HPDE6-E6E7 (cell line): ENCODE data around the gene SRPK1.
"Not testable (repeated sequence)": the region's sequence is repeated elsewhere in the genome, so short reads cannot be mapped to it uniquely, and the experiment has no call there.

Experiments
- DNase-seq: peaks from one replicate; pipeline ENCODE4 v3.0.0; 2011; ENCODE audit warnings: missing footprints; ENCODE audit errors: extremely low spot score

SRPK1 gene

DNA sequence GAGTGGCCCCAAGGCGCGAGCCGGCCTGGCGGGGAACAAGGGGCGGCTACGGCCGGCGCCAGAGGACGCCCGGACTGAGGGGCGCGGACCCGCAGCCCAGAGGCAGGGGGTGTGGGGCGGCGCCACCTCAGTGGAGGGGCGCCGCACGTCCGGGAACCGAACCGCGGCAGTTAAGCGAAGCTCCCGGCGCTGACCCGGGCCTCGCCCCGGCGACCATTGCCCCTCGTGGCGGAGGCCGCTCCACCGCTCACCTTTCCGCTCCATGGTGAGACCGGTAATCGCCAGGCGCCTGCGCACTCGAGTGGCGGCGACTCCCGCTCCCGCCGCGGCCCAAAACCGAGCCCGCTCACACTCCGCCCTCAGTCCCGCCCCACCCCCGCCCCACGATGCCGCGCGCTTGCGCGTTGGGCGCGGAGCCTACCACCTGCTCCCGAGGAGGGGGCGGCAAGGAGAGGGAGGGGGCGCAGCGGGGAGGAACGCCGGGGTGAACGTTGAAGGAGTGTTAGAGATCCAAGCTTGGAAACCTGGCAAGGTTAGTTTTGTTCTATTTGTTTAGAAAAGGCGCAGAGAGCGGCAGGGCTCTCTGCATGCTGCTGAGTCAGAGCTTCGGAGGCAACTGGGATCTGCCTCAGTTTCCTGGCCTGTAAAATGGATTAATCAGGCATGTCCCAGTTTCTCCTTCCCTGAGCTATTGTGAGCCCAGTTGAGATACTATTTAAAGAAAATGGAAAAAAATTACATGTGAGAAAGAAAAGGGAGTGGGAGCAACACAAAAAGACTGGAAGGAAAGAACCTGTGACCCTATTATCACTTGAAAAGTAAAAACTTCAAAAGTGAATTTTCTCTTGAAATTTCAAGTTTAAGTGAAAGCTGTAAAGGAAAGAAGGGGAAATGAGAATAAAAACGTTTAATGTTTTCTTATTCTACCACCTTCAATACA, at the start of gene SRPK1:
SRPK1 (minus strand) TSS at position 306 of the 940 bp plus-strand sequence; CDS start at position 264, 42 bp downstream.
- peak; percentile 93 for DNase-seq

DNA sequence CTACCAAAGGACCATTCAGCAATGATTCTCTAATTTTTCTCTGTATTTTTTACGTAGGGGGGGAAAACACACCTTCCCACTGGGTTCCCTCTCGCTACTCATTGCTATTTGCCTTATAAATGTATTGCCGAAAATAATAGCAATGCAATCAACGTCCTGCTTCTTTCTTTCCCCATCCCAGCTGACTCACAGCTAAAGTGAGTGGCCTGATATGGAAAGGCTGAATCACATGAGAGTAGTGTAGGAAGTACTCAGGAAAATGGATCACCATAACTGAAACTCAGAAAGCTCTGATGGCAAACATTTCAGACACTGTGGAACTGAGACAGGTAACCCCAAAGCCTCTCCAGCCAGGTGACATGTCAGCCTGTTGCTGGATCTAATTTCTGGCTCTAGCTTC, 49.3 kb upstream of the SRPK1 start:
- DNase-seq: peak; percentile 81

DNA sequence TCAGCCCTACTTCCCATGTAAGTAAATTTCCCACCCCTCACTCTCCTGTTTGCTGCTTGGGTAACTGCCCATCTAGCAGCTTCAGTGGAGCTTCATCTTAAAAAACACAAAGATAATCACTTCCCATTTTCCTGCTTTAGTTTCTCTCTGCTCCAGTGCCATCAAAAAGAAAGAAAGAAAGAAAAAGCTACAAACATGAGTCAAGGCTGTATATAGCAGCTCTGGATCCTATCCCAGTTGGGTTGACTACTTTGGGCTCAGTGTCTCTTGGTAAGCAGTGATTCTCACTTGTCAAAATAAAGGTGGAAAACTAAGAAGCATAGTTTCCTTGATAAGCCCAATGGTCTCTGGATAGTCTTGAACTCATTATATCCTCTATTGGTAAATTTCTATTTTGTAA, 48.7 kb upstream of the SRPK1 start:
- no peak for DNase-seq

DNA sequence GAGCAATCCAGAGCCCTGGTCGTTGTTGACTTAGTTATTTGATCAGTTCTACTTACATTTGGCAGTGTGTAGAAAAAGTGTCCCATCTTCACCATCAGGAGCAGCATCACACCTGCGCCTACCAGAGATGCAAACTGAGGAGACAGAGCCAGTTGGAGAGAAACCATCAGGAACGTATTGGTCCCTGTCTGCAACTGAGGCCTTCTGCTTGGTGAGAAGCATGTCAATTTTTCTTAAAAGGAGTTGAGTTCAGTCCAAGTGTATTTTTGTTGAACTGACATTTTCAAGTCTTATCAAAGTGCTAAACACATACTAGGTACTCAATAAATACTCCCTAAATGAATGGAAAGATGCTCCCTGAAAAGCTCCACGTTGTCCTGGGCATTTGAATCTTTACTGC, 47.9 kb upstream of the SRPK1 start:
- DNase-seq: no peak

DNA sequence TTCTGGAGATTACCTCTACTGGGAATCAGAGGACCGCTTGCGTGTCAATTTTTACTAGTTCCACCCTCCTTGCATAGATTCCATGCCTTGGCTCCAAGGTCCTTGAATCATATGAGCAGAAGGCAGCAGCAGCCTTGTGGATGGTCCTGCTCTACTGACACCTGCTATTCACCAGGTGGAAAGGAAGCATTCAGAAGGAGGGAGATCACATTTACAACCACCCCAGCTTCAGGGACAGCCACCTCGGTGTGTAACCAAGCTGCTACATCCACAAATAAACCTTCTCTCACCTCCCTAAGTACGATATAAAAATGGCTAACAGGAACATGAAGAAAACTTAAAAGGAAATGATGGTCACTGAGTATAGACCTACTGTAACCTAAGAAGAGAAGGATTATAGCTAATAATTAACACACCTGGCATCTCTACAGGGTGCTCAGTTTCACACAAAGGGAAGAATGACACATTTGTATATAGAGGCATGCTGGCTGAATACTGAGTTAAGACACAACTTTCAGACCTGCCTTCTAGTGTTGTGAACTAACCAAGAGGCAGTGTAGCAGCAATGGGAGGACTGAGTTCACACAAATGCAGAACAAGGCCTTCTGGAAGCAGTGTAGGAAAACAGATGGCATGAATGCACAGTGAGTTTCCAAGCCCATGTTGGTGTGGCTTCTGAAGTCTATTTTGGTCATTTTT, 46.3 kb upstream of the SRPK1 start:
- no peak for DNase-seq

DNA sequence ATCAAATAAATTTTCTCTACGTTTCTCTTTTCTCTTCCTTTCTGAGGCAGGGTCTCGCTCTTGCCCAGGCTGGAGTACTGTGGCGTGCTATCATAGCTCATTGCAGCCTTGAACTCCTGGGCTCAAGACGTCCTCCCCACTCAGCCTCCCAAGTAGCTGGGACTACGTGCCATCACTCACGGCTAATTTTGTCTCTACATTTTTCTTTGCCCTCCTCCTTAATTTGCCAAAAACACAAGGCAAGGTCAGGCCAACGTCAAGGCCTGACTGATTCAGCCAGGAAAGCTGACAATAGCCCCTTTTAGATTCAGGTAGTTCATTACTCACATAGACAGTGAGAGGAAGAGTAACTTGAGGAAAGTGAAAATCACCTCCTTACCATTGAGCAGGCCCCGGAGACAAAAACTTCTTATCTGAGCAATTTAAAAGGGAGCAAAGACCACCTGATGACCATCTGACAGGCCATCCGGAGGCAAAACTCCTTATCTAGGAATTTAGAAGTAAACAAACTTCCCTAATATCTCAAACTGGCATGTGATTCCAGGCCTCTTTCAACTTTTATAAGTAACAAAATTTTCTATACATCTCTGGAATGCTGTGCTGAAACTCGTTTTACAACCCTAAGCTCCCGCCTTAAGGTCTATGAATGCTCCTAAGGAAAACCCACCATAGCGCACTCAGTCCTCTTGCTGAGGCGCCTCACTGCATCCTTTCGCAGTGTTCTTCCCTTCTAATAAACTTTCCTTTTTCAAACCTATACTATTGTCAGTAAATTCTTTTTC, 42.1 kb upstream of the SRPK1 start:
- no peak for DNase-seq

DNA sequence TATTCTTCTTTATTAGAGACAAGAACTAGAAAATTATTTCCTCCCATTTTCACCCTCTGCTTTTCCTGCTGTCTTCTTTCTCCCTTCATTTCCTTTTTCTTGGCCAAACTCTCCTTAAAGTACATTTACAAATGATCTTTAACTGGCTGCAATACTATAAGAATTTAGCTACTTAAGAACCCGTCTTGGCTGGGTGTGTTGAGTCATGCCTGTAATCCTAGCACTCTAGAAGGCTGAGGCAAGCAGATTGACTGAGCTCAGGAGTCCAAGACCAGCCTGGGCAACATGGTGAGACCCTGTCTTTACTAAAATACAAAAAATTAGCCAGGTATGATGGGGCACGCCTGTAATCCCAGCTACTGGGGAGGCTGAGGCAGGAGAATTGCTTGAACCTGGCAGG, 39.3 kb upstream of the SRPK1 start:
- no peak for DNase-seq

DNA sequence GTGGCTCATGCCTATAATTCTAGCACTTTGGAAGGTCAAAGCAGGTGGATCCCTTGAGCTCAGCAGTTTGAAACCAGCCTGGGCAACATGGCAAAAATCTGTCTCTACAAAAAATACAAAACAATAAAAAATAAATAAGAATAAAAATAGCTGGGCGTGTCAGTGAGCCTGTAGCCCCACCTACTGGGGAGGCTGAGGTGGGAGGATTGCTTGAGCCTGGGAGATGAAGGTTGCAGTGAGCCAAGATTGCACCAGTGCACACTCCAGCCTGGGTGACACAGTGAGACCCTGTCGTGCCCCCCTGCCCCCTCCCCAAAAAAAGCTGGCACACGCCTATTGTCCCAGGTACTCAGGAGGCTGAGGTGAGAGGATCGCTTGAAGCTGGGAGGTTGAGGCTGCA, 35.1 kb upstream of the SRPK1 start:
- no peak for DNase-seq

DNA sequence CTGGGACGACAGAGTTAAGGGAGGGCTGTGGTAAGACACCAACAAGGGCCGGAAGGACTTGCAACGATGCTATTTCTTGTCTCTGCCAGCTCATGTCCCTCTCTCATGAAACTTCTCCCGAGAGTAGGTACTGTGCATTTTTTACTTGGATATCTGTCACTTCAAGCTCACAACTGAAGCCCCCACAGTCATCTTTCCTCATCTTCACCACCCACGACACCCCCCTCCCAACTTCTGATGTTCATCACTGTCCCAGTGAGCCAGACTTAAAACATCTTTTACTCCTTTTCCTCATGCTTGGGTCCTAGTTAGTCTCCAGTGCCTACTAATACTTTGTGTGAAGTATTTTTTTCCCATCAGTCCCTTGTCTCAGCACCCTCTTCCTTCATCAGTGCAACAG, 34.6 kb upstream of the SRPK1 start:
- no peak for DNase-seq

DNA sequence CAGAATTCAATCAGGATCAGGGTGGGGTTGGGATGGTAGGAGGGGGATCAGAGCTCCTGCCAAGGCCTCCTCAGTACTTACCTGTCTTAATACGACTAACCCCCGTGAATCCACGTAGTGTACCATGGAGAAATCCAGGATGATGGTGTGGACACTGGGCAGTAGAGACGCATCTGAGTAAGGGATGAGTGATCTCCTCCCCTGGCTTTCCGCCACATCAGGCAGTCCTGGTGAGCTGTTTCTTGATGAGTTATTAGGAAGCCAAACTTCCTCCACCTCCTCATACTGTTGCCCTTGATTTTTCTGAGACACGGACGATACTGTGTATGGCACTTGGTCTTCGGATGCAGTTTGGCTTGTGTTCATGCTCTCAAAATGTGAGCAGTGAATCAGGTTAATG, 34.2 kb upstream of the SRPK1 start:
- DNase-seq: no peak

DNA sequence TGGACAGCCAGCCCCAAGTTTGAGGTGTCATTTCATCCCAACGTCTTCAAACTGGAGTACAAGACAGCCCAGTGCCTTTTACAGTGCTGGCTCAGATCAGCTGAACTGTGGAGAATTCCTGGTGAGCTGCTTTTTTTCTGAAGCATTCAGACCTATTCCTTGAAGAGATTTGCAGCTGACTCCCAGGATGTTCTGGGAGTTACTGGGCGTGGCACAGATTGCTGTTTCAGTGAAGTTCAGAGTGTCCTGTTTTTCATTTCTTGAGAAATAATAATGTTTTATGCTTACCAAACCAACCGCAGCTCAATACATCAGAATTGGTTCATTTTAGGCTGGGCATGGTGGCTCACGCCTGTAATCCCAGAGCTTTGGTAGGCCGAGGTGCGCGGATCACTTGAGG, 33.4 kb upstream of the SRPK1 start:
- no peak for DNase-seq

DNA sequence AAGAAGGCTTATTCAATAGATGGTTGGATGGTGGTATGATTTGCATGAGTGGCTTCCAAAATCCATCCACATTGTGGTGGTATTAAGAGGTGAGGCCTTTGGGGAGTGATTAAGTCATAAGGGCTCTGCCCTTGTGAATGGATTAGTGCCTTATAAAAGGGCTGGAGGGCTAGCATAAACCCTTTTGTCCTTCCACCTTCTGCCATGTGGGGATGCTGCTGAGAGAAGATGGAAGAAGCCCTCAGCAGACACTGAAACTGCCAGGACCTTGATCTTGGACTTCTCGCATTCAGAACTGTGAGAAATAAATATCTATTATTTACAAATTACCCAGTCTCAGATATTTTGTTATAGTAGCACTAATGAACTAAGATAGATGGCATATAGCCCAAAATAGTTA, 27.8 kb upstream of the SRPK1 start:
- DNase-seq: no peak

DNA sequence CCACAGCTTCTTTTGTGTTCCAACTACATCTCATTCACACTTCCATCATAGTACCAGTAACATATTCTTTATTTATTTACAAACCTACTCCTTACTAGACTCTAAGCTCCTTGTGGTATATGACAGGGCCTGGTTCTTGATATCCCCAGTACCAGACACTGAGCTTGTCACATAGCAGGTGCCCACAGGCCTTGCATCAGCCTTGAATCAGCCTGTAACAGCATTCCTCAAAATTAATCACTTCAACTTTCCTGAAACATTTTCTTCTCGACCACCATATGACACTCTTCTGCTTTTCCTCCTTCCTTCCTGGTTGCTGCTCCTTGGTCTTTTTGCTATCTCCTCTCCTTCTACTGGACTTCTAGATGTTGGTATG, 24.7 kb upstream of the SRPK1 start:
- DNase-seq: no peak

DNA sequence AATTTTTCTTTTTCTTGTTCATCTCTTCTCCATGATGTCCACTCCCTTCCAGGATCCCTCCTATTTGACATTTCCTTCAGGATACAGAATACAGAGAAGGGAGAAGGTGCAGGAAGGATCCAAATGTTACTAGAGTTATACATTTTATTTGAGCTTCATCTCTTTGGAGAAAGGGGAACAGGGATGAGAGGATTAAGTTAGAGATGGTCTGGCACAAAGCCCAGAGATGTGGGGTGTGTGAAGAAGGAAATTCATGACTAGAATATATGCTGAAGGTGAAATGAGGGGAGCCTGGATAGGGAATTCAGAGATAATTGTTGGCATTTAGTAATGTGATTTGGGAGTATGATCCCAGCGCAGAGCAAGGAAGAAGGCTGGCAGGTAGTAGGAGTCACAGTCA, 22.5 kb upstream of the SRPK1 start:
- DNase-seq: no peak

DNA sequence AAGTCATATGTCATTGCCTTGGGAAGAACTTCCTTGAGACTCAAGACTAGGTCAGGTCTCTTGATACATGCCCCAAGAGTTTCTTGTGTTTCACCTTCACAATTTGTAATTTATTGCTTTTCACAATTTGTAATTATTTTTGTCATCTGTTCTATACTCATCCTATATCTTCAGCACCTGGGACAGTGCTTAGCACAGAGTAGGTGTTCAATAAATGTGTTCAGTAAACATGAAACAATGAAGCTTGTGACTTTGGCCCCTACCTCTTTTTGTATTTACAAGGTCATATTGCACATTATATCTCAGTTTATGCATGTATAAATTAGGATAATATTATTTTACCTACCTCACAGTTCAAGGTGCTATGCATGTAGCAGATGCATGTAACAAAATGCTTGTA, 21.5 kb upstream of the SRPK1 start:
- no peak for DNase-seq

DNA sequence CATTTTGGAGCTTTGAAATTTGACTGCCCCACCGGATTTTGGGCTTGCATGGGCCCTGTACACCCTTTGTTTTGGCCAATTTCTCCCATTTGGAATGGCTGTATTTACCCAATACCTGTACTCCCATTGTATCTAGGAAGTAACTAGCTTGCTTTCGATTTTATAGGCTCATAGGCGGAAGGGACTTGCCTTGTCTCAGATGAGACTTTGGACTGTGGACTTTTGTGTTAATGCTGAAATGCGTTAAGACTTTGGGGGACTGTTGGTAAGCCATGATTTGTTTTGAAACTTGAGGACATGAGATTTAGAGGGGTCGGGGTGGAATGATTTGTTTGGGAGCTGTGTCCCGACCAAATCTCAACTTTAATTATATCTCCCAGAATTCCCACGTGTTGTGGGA, 20.3 kb upstream of the SRPK1 start:
- DNase-seq: not testable (repeated sequence)

DNA sequence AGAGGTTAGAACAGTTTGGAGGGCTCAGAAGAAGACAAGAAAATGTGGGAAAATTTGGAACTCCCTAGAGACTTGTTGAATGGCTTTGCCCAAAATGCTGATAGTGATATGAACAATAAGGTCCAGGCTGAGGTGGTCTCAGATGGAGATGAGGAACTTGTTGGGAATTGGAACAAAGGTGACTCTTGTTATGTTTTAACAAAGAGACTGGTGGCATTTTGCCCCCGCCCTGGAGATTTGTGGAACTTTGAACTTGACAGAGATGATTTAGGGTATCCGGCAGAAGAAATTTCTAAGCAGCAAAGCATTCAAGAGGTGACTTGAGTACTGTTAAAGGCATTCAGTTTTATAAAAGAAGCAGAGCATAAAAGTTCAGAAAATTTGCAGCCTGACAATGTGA, 19.1 kb upstream of the SRPK1 start:
- not testable (repeated sequence) for DNase-seq

DNA sequence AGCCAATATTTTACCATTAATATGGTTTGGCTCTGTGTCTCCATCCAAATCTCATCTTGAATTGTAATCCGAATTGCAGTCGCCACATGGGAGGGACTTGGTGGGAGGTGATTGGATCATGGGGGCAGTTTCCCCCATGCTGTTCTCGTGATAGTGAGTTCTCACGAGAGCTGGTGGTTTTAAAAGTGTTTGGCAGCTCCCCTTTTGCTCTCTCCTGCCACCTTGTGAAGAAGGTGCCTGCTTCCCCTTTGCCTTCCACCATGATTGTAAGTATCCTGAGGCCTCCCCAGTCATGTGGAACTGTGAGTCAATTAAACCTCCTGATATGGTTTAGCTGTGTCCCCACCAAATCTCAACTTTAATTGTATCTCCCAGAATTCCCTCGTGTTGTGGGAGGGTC, 18.4 kb upstream of the SRPK1 start:
- not testable (repeated sequence) for DNase-seq

DNA sequence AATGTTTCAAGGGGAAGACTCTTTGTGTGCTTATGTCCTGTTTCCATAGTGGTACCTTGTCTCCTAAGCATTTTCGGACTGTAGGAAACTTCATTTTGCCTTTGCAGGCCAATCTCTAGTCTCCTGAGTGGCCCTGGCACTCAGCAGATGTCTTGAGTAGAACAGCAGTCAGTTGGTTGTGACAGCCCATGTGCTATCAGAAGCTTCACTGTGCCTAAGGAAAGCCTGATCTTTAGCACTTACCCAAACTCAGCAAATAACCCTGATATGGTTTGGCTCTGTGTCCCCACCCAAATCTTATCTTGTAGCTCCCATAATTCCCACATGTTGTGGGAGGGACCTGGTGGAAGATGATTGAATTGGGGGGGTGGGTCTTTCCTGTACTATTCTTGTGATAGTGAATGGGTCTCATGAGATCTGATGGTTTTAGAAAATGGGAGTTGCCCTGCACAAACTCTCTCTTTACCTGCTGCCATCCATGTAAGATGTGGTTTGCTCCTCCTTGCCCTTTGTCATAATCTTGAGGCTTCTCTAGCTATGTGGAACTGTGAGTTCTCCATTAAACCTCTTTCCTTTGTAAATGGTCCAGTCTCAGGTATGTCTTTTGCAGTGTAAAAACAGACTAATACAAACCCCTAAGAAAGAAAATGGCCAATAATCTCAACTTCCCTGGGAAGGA, 15.9 kb upstream of the SRPK1 start:
- DNase-seq: no peak

DNA sequence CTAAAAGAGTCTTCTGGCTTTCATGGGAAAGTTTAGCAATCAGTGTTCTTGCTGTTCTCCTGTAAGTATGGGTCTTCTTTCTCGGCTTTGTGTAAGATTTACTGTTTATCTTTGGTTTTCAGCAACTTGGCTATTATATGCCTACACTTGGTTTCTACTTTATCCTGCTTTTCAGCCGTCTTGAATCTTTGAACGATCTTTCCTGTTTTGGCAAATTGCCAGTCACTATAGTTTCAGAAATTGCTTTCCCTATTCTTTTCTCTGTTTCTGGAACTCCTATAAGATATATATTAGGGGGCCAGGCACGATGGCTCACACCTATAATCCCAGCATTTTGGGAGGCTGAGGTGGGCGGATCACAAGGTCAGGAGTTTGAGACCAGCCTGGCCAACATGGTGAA, 14.6 kb upstream of the SRPK1 start:
- DNase-seq: no peak

DNA sequence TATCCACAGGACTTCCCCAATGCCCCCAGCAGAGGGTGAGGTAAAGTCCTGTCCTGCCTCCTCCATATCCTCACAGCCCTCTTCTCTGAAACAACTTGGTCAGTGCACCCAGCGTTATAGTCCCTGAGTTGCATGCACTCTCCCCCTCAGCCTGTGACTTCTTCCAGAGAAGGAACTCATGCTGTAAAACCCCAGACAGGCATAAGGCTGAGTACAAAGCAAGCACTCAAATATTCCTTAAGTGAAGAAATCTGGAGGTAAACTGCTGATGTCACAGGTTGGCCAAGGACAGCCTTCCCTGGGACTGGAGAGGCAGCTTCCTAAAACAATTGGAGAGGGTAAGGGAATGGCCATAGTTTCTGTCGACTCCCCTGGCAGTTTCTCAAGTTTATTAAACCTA, 12.9 kb upstream of the SRPK1 start:
- no peak for DNase-seq

DNA sequence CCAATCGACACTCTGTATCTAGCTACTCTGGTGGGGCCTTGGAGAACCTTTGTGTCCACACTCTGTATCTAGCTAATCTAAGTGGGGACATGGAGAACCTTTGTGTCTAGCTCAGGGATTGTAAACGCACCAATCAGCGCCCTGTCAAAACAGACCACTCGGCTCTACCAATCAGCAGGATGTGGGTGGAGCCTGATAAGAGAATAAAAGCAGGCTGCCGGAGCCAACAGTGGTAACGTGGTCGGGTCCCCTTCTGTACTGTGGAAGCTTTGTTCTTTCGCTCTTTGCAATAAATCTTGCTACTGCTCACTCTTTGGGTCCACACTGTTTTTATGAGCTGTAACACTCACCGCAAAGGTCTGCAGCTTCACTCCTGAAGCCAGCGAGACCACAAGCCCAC, 11.0 kb upstream of the SRPK1 start:
- DNase-seq: not testable (repeated sequence)
